K562 (cell line): ENCODE data around the gene TENT5A. TPM values are rescaled to one million over a fixed set of nuclear protein-coding genes. Genes with fewer than 3 reads are reported as not detected.

Experiments used
- ATAC-seq: fragments of 200-7000 bp; cut with Tn5 transposase; 3 replicates; pipeline ENCODE4 v1.9.1; 2020; ENCODE audit warnings: moderate library complexity
- BruUV-seq: library from RNA; stranded (reverse); fragments of 400-500 nt; replicated peaks from 2 replicates; lab custom pipeline; 2021; lab: Mats Ljungman, UMichigan
- CTCF ChIA-PET: fragments of 300-600 bp; formaldehyde crosslinking; extraction: SDS; loops from one replicate; lab custom pipeline; 2021; ENCODE audit warnings: low intra/inter-chr PET ratio; lab: Yijun Ruan, JAX
- POLR2A ChIA-PET: fragments of 300-600, 350-650 bp; sonication (Branson Sonifier 250); formaldehyde crosslinking; extraction: SDS; loops from one replicate; lab custom pipeline; 2021; ENCODE audit warnings: antibody characterized with exemption, inconsistent platforms; lab: Yijun Ruan, JAX
- DNase-seq, 4 experiments: peaks; one replicate each; pipeline versions ENCODE4 v3.0.0 to v3.0.0-alpha.2; 2011 to 2018; ENCODE audit warnings: low spot score in 3 of 4, mixed read lengths in 3 of 4; ENCODE audit errors: extremely low read depth in 1 of 4
- FAIRE-seq: peaks from 2 replicates; lab custom pipeline; 2011; peaks lifted over from hg19 to GRCh38; lab: Jason Lieb, UNC
- H2AFZ ChIP-seq: 2 replicates; pipeline ENCODE4 v1.6.0; 2011; ENCODE audit warnings: low read depth, low read length, control low read depth, inconsistent platforms
- H3K27ac ChIP-seq: fragments of 200-600 bp; 3 replicates; pipeline ENCODE4 v1.8.0; 2011; ENCODE audit warnings: low read depth, mild to moderate bottlenecking, control low read depth, inconsistent platforms, low read length, moderate library complexity, mixed read lengths; ENCODE audit errors: extremely low read depth
- H3K27me3 ChIP-seq, 2 experiments: fragments of 300-600 bp in 1 of 2; 2 replicates in 1 of 2; 3 replicates in 1 of 2; pipeline versions ENCODE4 v1.6.0 to v1.8.0; 2011; ENCODE audit warnings: inconsistent platforms in 2 of 2, low read length in 2 of 2, mild to moderate bottlenecking in 1 of 2, mixed read lengths in 1 of 2, moderate library complexity in 1 of 2; ENCODE audit not compliant: control insufficient read depth in 2 of 2, insufficient read depth in 2 of 2
- H3K36me3 ChIP-seq: fragments of 300-600 bp; 3 replicates; pipeline ENCODE4 v1.8.0; 2011; ENCODE audit warnings: mild to moderate bottlenecking, low read length, inconsistent platforms; ENCODE audit not compliant: control insufficient read depth, insufficient read depth
- H3K4me1 ChIP-seq, 2 experiments: fragments of 200-600 bp in 1 of 2; replicated peaks in 1 of 2; 2 replicates in 1 of 2; 3 replicates in 1 of 2; pipeline versions ENCODE4 v1.5.1 to v1.8.0; 2011; ENCODE audit warnings: inconsistent platforms in 2 of 2, low read length in 2 of 2, mild to moderate bottlenecking in 1 of 2, mixed read lengths in 1 of 2, moderate library complexity in 1 of 2; ENCODE audit not compliant: control insufficient read depth in 2 of 2, insufficient read depth in 2 of 2
- H3K4me2 ChIP-seq: 2 replicates; pipeline ENCODE4 v1.6.1; 2011; ENCODE audit warnings: low read length, control low read depth, inconsistent platforms, mixed read lengths; ENCODE audit not compliant: insufficient read depth
- H3K4me3 ChIP-seq: fragments of 200-600 bp; sonication (generic), shearing (Covaris generic); 2 replicates; pipeline ENCODE4 v1.5.1; 2016; ENCODE audit warnings: control low read depth, inconsistent platforms
- H3K79me2 ChIP-seq: fragments of 200-600 bp; 3 replicates; pipeline ENCODE4 v1.8.0; 2011; ENCODE audit warnings: low read length, inconsistent platforms; ENCODE audit not compliant: control insufficient read depth, insufficient read depth
- H3K9ac ChIP-seq, 2 experiments: 2 replicates each; pipeline versions ENCODE4 v1.6.0 to v1.6.1; 2011; ENCODE audit warnings: low read depth in 2 of 2, low read length in 2 of 2, control low read depth in 1 of 2, inconsistent platforms in 1 of 2, mild to moderate bottlenecking in 1 of 2, mixed read lengths in 1 of 2; ENCODE audit not compliant: insufficient read depth in 1 of 2
- H3K9me1 ChIP-seq: one replicate; pipeline ENCODE4 v1.6.0; 2011; ENCODE audit warnings: inconsistent platforms, mild to moderate bottlenecking, low read length, moderate library complexity; ENCODE audit not compliant: control insufficient read depth, insufficient read depth
- H3K9me3 ChIP-seq: replicated peaks from 2 replicates; pipeline ENCODE4 v1.5.1; 2011; ENCODE audit warnings: low read depth, low read length, inconsistent platforms; ENCODE audit not compliant: control insufficient read depth, insufficient read depth
- H4K20me1 ChIP-seq: replicated peaks from 2 replicates; pipeline ENCODE4 v1.6.1; 2011; ENCODE audit warnings: low read length, inconsistent platforms, mixed read lengths; ENCODE audit not compliant: control insufficient read depth, insufficient read depth
- GABPA ChIP-seq: fragments of 200-800 bp; sonication (Bioruptor generic); conservative IDR thresholded peaks from 2 replicates; pipeline ENCODE4 v1.6.1; 2016; ENCODE audit warnings: low read depth, missing genetic modification characterization, missing compliant biosample characterization
- KAT2B ChIP-seq: IDR thresholded peaks from one replicate; pipeline ENCODE4 v1.6.1; 2012; ENCODE audit warnings: low read depth, mild to moderate bottlenecking, control low read depth, inconsistent platforms, low read length, moderate library complexity
- MBD2 ChIP-seq: sonication (generic); IDR thresholded peaks from 2 replicates; pipeline ENCODE4 v1.6.1; 2016; ENCODE audit warnings: low read depth, borderline replicate concordance
- PHF20 ChIP-seq: fragments of 450-650 bp; IDR thresholded peaks from 2 replicates; pipeline ENCODE4 v1.6.1; 2018; ENCODE audit not compliant: partially characterized antibody
- SMARCC2 ChIP-seq: fragments of 450-650 bp; IDR thresholded peaks from 2 replicates; pipeline ENCODE4 v1.6.1; 2017; ENCODE audit warnings: antibody characterized with exemption, moderate library complexity, mild to moderate bottlenecking, low read depth
- STAT5A ChIP-seq: IDR thresholded peaks from 2 replicates; pipeline ENCODE4 v1.6.1; 2012; ENCODE audit warnings: low read length, inconsistent platforms, borderline replicate concordance
- ZNF57 ChIP-seq: fragments of 450-650 bp; formaldehyde crosslinking; IDR thresholded peaks from 2 replicates; pipeline ENCODE4 v1.4.0; 2020; ENCODE audit warnings: mild to moderate bottlenecking, moderate library complexity
- ZZZ3 ChIP-seq: fragments of 450-650 bp; IDR thresholded peaks from 2 replicates; pipeline ENCODE4 v1.6.1; 2016; ENCODE audit warnings: antibody characterized with exemption, mild to moderate bottlenecking, moderate library complexity
- WGBS: fragments of 100-300 bp; shearing (Covaris generic); methylation state at CpG from one replicate; pipeline ENCODE4 v1.1.6; 2016; ENCODE audit warnings: low coverage, mixed read lengths; ENCODE audit not compliant: insufficient coverage; ENCODE audit errors: missing lambda C conversion rate; 5-methylcytosine and 5-hydroxymethylcytosine counted together
- in situ Hi-C: fragments of 300-500 bp; cut with MboI; formaldehyde crosslinking; loops from 4 replicates; pipeline ENCODE4 v1.15.0; 2018; ENCODE audit warnings: inconsistent platforms, mixed read lengths
- intact Hi-C: fragments of 100-400 bp; cut with micrococcal nuclease; formaldehyde crosslinking; loops from 2 replicates; pipeline ENCODE4 v1.14.2; 2022
- polyA plus RNA-seq, 8 experiments: library from polyadenylated mRNA; depleted of rRNA in 4 of 8; stranded (reverse) in 5 of 8; unstranded in 3 of 8; fragments of >200 nt; fragmentation: Nextera tagmentation in 2 of 8; fragmentation: Illumina TruSeq in 1 of 8; extraction: Ambion mirVana in 2 of 8; extraction: Trizol in 1 of 8; gene quantifications; 2 replicates each; pipeline versions ENCODE4 v1.2.1 to v1.2.3, GENCODE V29; 2011 to 2014; ENCODE audit warnings: inconsistent platforms in 1 of 8, missing spikeins in 1 of 8
- total RNA-seq, 7 experiments: library from RNA; depleted of rRNA in 6 of 7; stranded (reverse); fragments of >200 nt in 6 of 7; fragmentation: Illumina TruSeq in 2 of 7; extraction: Trizol in 2 of 7; gene quantifications; 2 replicates each; pipeline versions ENCODE4 v1.2.1 to v1.2.3, GENCODE V29; 2011 to 2021; ENCODE audit warnings: low replicate concordance in 1 of 7

The TENT5A gene
- total and polyA plus RNA-seq, 9 of the 15 experiments (the other 6 are each of a cell fraction or from before 2014, with no cell fraction given), result 0.77 to 2.3 (median 1.3) TPM

- BruUV-seq, result no TSS peak
- Histone ChIP-seq H3K4me1 (no peaks in the 10 kb centered on the region), H3K9ac (no peak overlapping the region), H3K27me3 (no peaks in the 10 kb centered on the region), H2AFZ (no peak overlapping the region), H3K36me3 (no peaks in the 10 kb centered on the region), H3K79me2 (no peaks in the 10 kb centered on the region), H3K9me3 (no peaks in the 10 kb centered on the region), H3K9me1 (no peaks in the 10 kb centered on the region), H3K4me2 (no peak overlapping the region), H3K27ac (no peak overlapping the region), H4K20me1 (no peaks in the 10 kb centered on the region), H3K4me3 (no peak overlapping the region)
- intact Hi-C loops (no loop called here), in situ Hi-C loops (no loop called here)
- ChIA-PET CTCF (no interaction called here), POLR2A (no interaction called here)
- ATAC-seq (no peak), DNase-seq (no peak), FAIRE-seq (no peak)
- WGBS, result 0% methylated on average over 1 of the region's 1 CpG
- TF ChIP-seq MBD2 (no peak), ZNF57 (CRISPR knock-in tag) (no peak), ZZZ3 (no peak), GABPA (no peak), KAT2B (no peak), STAT5A (no peak), SMARCC2 (no peak), PHF20 (no peak)
Measured at GRCh38 chr6:81722506-81723223, 29.8 kb downstream of the TENT5A start.
